GM19467 (cell line): ENCODE results near the gene GPNMB.

Experiments
- ATAC-seq: cut with Tn5 transposase; IDR thresholded peaks from one replicate; pipeline ENCODE4 v1.9.1; 2021; ENCODE audit warnings: mild to moderate bottlenecking, moderate library complexity; ENCODE audit not compliant: unreplicated experiment

The GPNMB gene

DNA sequence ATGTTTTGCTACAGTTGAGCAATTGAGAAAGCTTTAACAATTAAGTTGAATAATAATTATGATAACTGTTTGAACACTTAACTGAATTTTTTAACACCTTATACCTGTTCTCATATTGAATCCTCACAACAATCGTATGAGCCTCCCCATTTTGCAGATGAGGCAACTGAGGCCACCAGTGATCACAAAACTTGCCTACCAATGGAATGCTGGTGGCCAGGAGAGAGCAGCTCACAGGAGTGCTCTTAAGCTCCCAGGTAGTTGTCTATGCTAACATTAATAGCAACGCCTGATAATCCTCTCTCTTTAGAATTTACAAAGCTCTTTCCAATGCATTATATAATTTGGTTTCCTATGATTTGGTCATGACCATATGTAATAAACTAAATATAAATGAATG, 21.6 kb downstream of the GPNMB start:
- ATAC-seq: no peak

DNA sequence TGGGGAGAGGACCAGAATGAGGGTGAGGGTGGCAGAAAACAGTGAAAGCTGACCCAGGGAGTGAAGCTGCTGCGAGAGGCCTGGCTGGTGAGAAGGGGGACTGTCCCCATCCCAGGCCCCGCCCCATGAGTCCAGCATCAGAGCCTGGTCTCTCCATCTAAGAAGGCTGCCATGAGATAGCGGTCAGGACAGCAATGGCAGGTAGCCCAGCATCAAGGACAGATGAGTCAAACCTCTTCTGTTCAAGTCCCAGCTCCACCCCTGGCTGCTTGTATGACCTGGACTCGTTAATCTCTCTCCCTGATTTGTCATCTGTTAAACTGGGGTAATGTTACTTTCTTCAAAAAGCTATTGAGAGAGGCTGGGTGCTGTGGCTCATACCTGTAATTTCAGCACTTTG, 22.2 kb downstream of the GPNMB start:
- ATAC-seq: no peak

- ATAC-seq: no peak
Observed at GRCh38 chr7:23272275-23272674, 25.7 kb downstream of the GPNMB start.

GRCh38 chr7:23273141-23273599, 26.6 kb downstream of the GPNMB start:
- ATAC-seq: peak; percentile 83

DNA sequence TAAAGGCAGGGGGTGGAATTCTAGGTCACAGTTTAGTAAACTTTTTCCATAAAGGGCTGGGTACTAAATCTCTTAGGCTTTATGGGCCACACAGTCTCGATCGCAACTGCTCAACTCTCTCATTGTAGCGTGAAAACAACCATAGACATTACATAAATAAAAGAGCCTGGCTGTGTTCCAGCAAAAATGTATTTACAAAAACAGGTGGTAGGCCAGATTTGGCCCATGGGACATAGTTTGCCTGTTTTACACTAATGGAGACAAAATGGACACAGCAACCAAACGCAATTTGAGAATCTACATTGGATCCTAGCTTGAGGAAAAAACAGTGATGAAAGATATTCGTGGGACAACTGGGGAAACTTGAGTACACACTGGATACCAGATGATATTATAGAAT, 29.3 kb downstream of the GPNMB start:
- no peak for ATAC-seq

GRCh38 chr7:23276376-23276775, 29.8 kb downstream of the GPNMB start:
- ATAC-seq: no peak

DNA sequence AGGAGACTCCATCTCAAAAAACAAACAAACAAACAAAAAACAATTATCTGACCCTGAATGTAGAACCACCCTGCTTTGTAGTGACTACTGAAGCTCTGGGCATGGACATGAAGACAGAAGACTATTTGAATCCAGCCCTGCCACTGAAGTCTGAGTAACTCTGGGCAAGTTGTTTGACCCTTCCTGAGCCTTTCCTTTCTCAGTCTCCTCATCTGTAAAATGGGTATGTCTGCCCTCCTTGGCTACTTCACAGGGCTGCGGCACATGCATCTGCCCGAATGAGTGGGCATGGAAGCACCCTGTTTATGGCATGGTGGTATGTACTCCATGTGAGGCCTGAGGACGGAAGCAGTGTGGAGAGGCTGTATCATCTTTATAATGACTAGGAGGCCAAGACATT, 30.4 kb downstream of the GPNMB start:
- ATAC-seq: no peak

DNA sequence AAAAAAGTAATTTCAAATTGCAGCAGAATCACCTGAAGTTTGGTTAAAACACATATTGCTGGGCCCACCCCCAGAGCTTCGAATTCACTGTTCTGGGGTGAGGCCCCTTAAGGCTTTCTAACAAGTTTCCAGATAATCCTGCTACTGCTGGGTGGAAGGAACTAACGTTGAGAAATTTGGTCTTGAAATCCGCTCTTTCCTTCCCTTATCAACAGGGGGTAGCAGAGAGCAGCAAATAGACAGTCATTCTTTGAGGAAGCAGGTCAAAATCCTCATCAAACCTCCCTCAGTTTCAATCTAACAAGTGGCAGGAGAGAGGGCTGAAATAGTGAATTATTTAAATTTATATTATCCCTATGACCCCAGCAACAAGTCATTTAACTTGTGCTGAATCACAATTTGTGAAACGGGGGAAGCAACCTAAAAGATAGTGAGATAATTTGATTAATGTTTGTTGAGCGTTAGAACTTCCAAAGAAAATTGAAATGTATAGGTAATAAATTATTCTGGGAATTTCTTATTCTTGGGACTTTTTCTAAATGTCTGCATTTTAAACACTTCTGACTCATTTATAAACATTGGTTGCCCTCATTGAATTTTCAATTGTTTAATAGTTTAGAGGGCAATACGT, 30.9 kb downstream of the GPNMB start:
- ATAC-seq: no peak

GRCh38 chr7:23279819-23280525, 33.4 kb downstream of the GPNMB start:
- no peak for ATAC-seq

DNA sequence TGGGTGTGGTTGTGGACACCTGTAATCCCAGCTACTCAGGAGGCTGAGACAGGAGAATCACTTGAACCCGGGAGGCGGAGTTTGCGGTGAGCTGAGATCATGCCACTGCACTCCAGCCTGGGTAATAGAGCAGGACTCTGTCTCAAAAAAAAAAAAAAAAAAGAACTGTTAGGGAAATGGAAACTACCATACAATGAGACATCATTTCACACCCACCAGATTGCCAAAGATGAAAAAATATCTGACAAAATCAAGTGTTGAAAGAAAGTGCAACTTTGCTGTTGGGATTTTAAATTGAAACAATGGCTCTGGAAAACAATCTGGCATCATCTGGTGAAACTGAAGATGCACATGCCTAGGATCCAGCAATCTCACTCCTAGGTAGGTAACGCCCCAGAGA, 36.5 kb downstream of the GPNMB start:
- ATAC-seq: no peak

DNA sequence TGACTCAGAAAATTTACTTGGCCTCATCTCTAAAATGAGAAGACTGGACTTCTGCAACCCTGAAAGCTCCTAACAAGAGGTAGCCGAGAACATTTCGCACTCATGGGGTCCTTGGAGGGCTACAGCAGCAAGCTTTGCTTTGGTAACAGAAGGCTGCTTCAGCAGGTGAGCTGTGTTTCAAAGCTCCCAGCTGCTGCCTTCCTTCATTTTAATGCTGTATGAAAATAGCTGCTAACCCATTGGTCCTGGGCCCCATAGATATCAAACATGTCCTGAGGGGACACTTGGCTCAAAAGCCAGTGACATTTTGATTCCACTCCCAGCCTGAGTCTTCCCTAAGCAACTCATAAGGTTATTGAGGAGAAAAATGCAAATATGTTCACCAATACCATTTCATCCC, 38.3 kb downstream of the GPNMB start:
- ATAC-seq: no peak

- ATAC-seq: no peak
Observed at GRCh38 chr7:23285657-23286646, 39.4 kb downstream of the GPNMB start.

DNA sequence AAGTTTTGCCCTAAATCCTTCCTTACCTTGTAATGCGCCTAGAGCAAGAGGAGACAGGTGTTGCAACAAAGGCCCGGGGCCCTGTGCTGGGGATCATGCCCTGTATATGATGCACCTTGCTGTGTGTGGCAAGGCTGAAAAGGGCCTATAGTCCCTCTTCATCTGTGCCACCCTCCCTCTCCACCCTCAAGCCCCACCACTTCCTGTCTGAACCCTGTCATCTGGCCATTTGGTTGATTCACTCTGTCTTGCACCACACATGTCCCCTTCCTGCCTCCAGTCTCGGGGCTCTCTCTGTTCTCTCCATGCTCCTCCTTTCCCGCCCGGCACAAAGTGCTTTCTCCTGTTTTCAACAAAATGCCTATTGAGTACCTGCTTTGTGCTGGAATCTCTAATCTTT, 41.0 kb downstream of the GPNMB start:
- no peak for ATAC-seq

DNA sequence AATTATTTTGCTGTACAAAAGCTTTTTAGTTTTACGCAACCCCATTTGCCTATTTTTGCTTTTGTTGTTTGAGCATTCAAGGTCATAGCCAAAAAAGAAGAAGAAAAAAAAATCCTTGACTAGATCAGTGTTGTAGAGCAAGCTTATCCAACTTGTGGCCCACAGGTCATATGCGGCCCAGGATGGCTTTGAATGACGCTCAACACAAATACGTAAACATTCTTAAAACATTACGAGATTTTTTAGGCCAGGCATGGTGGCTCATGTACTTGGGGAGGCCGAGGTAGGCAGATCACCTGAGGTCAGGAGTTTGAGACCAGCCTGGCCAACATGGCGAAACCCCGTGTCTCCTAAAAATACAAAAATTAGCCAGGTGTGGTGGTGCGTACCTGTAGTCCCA, 44.4 kb downstream of the GPNMB start:
- no peak for ATAC-seq

- ATAC-seq: no peak
Observed at GRCh38 chr7:23291957-23292560, 45.5 kb downstream of the GPNMB start.

- ATAC-seq: no peak
Observed at GRCh38 chr7:23292623-23293022, 46.0 kb downstream of the GPNMB start.

DNA sequence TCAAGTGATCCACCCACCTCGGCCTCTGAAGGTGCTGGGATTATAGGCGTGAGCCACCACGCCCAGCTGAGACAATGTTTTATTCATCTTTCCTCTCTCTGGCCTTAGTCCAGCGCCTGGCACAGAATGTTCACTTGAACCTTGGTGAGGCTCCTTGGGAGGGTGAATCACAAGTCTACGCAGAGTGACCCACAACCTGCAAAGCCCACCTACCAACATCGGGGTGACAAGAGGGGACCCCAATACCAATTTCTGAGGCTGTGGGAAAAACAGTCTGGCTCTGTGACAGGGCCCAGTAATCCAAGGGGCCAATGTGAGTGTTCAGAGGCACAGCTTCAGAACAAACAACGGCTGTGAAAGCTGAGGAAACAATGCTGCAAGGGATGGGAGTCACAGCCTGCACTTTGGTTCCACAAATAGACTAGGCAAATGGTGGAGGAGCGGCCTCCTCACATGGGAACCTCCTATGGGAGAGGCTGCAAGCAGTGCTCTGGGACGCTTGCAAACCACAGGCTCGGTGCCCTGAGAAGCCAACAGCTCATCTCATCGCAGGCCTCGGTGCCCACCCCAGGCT, 47.0 kb downstream of the GPNMB start:
- ATAC-seq: no peak

GRCh38 chr7:23294549-23295400, 48.2 kb downstream of the GPNMB start:
- ATAC-seq: no peak

DNA sequence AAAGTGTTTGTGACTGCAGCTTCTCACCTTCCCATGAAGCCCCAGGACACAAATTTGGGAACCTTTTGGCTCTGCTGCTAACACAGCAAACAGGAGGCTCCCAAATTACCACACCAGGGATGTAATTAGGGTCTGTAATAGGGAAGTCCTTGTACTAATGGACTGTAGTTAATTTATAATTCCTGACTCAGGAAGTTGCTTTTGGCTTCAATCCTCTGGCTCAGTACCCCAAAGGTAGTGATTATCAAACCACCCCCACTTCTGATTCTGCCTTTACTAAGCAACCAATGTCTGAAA, 48.8 kb downstream of the GPNMB start:
- ATAC-seq: no peak
